Hepatocyte (in vitro differentiated cells): Measurements from ENCODE around the gene GRK2.

Experiments
- CTCF ChIP-seq: fragments of 200-600 bp; sonication (generic); IDR thresholded peaks from 2 replicates; pipeline ENCODE4 v1.5.1; 2016; ENCODE audit warnings: antibody characterized with exemption, mild to moderate bottlenecking; ENCODE audit not compliant: poor library complexity
- EZH2 ChIP-seq: fragments of 200-600 bp; sonication (generic); IDR thresholded peaks from 2 replicates; pipeline ENCODE4 v1.6.1; 2016; ENCODE audit warnings: antibody characterized with exemption, mild to moderate bottlenecking, borderline replicate concordance

- no peak for TF ChIP-seq EZH2
- TF ChIP-seq CTCF = no peak
Measured at GRCh38 chr11:67301313-67301921, 35.1 kb downstream of the GRK2 start.
